OCI-LY3 (cell line): ENCODE data around the gene STEEP1.
A peak's percentile ranks its signal among the peaks of the same experiment; 100 is the strongest.

Source experiments
- H2AFZ ChIP-seq: fragments of 200-600, 300-600 bp; shearing (Covaris generic); 2 replicates; pipeline ENCODE4 v1.6.0; 2014; ENCODE audit warnings: antibody characterized with exemption, low read depth, low read length
- H3K27ac ChIP-seq: fragments of 200-600, 300-600 bp; sonication (generic); 2 replicates; pipeline ENCODE4 v1.5.1; 2014; ENCODE audit warnings: mild to moderate bottlenecking, low read length, moderate library complexity, mixed read lengths
- H3K27me3 ChIP-seq: fragments of 200-600, 300-600 bp; sonication (generic); 2 replicates; pipeline ENCODE4 v1.6.1; 2014; ENCODE audit warnings: low read depth, low read length, mixed read lengths
- H3K36me3 ChIP-seq: fragments of 200-600, 300-600 bp; sonication (generic); replicated peaks from 2 replicates; pipeline ENCODE3; 2014; ENCODE audit warnings: low read depth, low read length, mixed read lengths
- H3K4me1 ChIP-seq: fragments of 300-600, 200-600 bp; sonication (generic); 2 replicates; pipeline ENCODE4 v1.6.1; 2014; ENCODE audit warnings: low read length, mixed read lengths
- H3K4me2 ChIP-seq: fragments of 200-600, 300-600 bp; sonication (generic); 2 replicates; pipeline ENCODE4 v1.6.1; 2014; ENCODE audit warnings: low read length, mixed read lengths
- H3K4me3 ChIP-seq: fragments of 300-600, 200-600 bp; sonication (generic); 2 replicates; pipeline ENCODE4 v1.5.1; 2014; ENCODE audit warnings: antibody characterized with exemption, mild to moderate bottlenecking, low read length, moderate library complexity
- H3K79me2 ChIP-seq: fragments of 300-600, 200-600 bp; shearing (Covaris generic); 2 replicates; pipeline ENCODE4 v1.6.1; 2014; ENCODE audit warnings: mild to moderate bottlenecking, low read length, mixed read lengths
- H3K9ac ChIP-seq: fragments of 300-600, 200-600 bp; shearing (Covaris generic); 2 replicates; pipeline ENCODE4 v1.6.0; 2014; ENCODE audit warnings: mild to moderate bottlenecking, low read length, moderate library complexity
- H3K9me3 ChIP-seq: fragments of 200-600, 300-600 bp; shearing (Covaris generic); 2 replicates; pipeline ENCODE4 v1.6.1; 2014; ENCODE audit warnings: low read length, mixed read lengths; ENCODE audit not compliant: insufficient read depth
- H4K20me1 ChIP-seq: fragments of 200-600, 300-600 bp; sonication (generic); 2 replicates; pipeline ENCODE4 v1.6.1; 2016; ENCODE audit warnings: low read length, mixed read lengths; ENCODE audit not compliant: insufficient read depth
- CTCF ChIP-seq: fragments of 200-600, 300-600 bp; sonication (generic); IDR thresholded peaks from 2 replicates; pipeline ENCODE4 v1.5.1; 2014; ENCODE audit warnings: antibody characterized with exemption, low read length, low read depth
- EZH2phosphoT487 ChIP-seq: fragments of 200-600 bp; shearing (Covaris generic); IDR thresholded peaks from 2 replicates; pipeline ENCODE4 v1.6.1; 2018; ENCODE audit warnings: antibody characterized with exemption, mixed run types, low read depth

STEEP1 gene

GRCh38 chrX:119489212-119490074 lies 75.8 kb downstream of the STEEP1 start:
- TF ChIP-seq EZH2phosphoT487 = no peak
- TF ChIP-seq CTCF = no peak
- H3K9me3 ChIP-seq = no peaks in the 10 kb centered on the region
- no peak overlapping the region for H3K4me3 ChIP-seq
- H3K9ac ChIP-seq = no peak overlapping the region
- no peaks in the 10 kb centered on the region for H3K79me2 ChIP-seq
- no peak overlapping the region for H3K4me2 ChIP-seq
- H3K36me3 ChIP-seq = no peaks in the 10 kb centered on the region
- H4K20me1 ChIP-seq = no peaks in the 10 kb centered on the region
- no peaks in the 10 kb centered on the region for H3K4me1 ChIP-seq
- H3K27me3 ChIP-seq = no peaks in the 10 kb centered on the region
- H3K27ac ChIP-seq = no peak overlapping the region
- no peak overlapping the region for H2AFZ ChIP-seq

- Histone ChIP-seq H4K20me1 (no peaks in the 10 kb centered on the region), H2AFZ (no peak overlapping the region), H3K9me3 (no peaks in the 10 kb centered on the region), H3K4me3 (no peak overlapping the region), H3K27ac (no peak overlapping the region), H3K9ac (no peak overlapping the region), H3K4me1 (no peaks in the 10 kb centered on the region), H3K36me3 (no peaks in the 10 kb centered on the region), H3K4me2 (no peak overlapping the region), H3K79me2 (no peaks in the 10 kb centered on the region), H3K27me3 (no peaks in the 10 kb centered on the region)
- TF ChIP-seq EZH2phosphoT487 (no peak), CTCF (peak; percentile 59)
Observed at GRCh38 chrX:119488749-119489148, 76.5 kb downstream of the STEEP1 start.
